Keratinocyte (primary cell): ENCODE measurements around the gene SMNDC1. TPM values are rescaled to one million over a fixed set of nuclear protein-coding genes. Genes with fewer than 3 reads are reported as not detected.

Experiments used
- DNase-seq: peaks from one replicate; pipeline ENCODE4 v3.0.0-alpha.2; 2011; ENCODE audit warnings: low read depth, missing footprints, low spot score
- FAIRE-seq: peaks from 2 replicates; lab custom pipeline; 2011; peaks lifted over from hg19 to GRCh38; lab: Jason Lieb, UNC
- H2AFZ ChIP-seq: 2 replicates; pipeline ENCODE4 v1.6.0; 2012; ENCODE audit warnings: low read length, control low read depth, inconsistent platforms; ENCODE audit not compliant: control insufficient read depth
- H3K27ac ChIP-seq: 2 replicates; pipeline ENCODE4 v1.5.1; 2011; ENCODE audit warnings: low read length; ENCODE audit not compliant: control insufficient read depth, insufficient read depth
- H3K27me3 ChIP-seq: 3 replicates; pipeline ENCODE4 v1.6.0; 2011; ENCODE audit warnings: low read length; ENCODE audit not compliant: control insufficient read depth, insufficient read depth; ENCODE audit errors: extremely low read depth
- H3K36me3 ChIP-seq, 2 experiments: 2 replicates in 1 of 2; 3 replicates in 1 of 2; pipeline ENCODE4 v1.5.1; 2011; ENCODE audit warnings: low read length in 2 of 2, mild to moderate bottlenecking in 1 of 2; ENCODE audit not compliant: control insufficient read depth in 2 of 2, insufficient read depth in 2 of 2; ENCODE audit errors: extremely low read depth in 1 of 2
- H3K4me1 ChIP-seq: 3 replicates; pipeline ENCODE4 v1.5.1; 2011; ENCODE audit warnings: low read length; ENCODE audit not compliant: control insufficient read depth, insufficient read depth; ENCODE audit errors: extremely low read depth
- H3K4me2 ChIP-seq: 3 replicates; pipeline ENCODE4 v1.6.0; 2011; ENCODE audit warnings: low read depth, low read length; ENCODE audit not compliant: control insufficient read depth, insufficient read depth; ENCODE audit errors: extremely low read depth
- H3K4me3 ChIP-seq, 3 experiments: fragments of 200-600 bp in 1 of 3; sonication (generic) in 1 of 3; 2 replicates in 2 of 3; 3 replicates in 1 of 3; pipeline ENCODE4 v1.5.1; 2011 to 2016; ENCODE audit warnings: low read length in 3 of 3, mild to moderate bottlenecking in 3 of 3, control low read depth in 2 of 3, inconsistent platforms in 1 of 3, low read depth in 1 of 3, mixed read lengths in 1 of 3, mixed run types in 1 of 3, moderate library complexity in 1 of 3; ENCODE audit not compliant: control insufficient read depth in 2 of 3, insufficient read depth in 2 of 3; ENCODE audit errors: extremely low read depth in 1 of 3
- H3K79me2 ChIP-seq: 2 replicates; pipeline ENCODE4 v1.6.0; 2012; ENCODE audit warnings: low read length; ENCODE audit not compliant: control insufficient read depth, insufficient read depth
- H3K9ac ChIP-seq: 3 replicates; pipeline ENCODE4 v1.6.0; 2011; ENCODE audit warnings: low read length; ENCODE audit not compliant: control insufficient read depth, insufficient read depth; ENCODE audit errors: extremely low read depth
- H3K9me1 ChIP-seq: 3 replicates; pipeline ENCODE4 v1.6.0; 2011; ENCODE audit warnings: low read length; ENCODE audit not compliant: control insufficient read depth, insufficient read depth; ENCODE audit errors: extremely low read depth
- H3K9me3 ChIP-seq: 2 replicates; pipeline ENCODE4 v1.5.1; 2012; ENCODE audit warnings: low read depth, low read length; ENCODE audit not compliant: control insufficient read depth
- H4K20me1 ChIP-seq: 3 replicates; pipeline ENCODE4 v1.6.0; 2011; ENCODE audit warnings: low read length; ENCODE audit not compliant: control insufficient read depth, insufficient read depth; ENCODE audit errors: extremely low read depth
- CTCF ChIP-seq, 3 experiments: IDR thresholded peaks in 1 of 3; conservative IDR thresholded peaks in 1 of 3; optimal IDR thresholded peaks in 1 of 3; 2 replicates in 2 of 3; 3 replicates in 1 of 3; pipeline versions ENCODE3 to v1.5.1; 2011; ENCODE audit warnings: low read length in 3 of 3, mild to moderate bottlenecking in 3 of 3, moderate library complexity in 2 of 3, control low read depth in 1 of 3, inconsistent platforms in 1 of 3; ENCODE audit not compliant: insufficient read depth in 2 of 3; ENCODE audit errors: extremely low read depth in 1 of 3
- EZH2 ChIP-seq: IDR thresholded peaks from one replicate; pipeline ENCODE4 v1.6.1; 2012; ENCODE audit warnings: inconsistent platforms, mild to moderate bottlenecking, low read length, moderate library complexity
- dilution Hi-C: fragments of 300-500 bp; cut with MboI; formaldehyde crosslinking; loops from one replicate; pipeline ENCODE4 v1.7.0; 2020; ENCODE audit warnings: low sequenced_read_pairs; ENCODE audit not compliant: extremely low pct_ligation_motif_present
- polyA plus RNA-seq, 5 experiments: library from polyadenylated mRNA; depleted of rRNA in 3 of 5; stranded (reverse) in 3 of 5; stranded (forward) in 1 of 5; unstranded in 1 of 5; fragments of >200 nt; gene quantifications; 1 replicate in 1 of 5; 2 replicates in 3 of 5; 3 replicates in 1 of 5; pipeline versions ENCODE4 v1.2.1 to v1.2.3, GENCODE V29; 2011 to 2012; ENCODE audit warnings: missing spikeins in 2 of 5, low read depth in 1 of 5, low replicate concordance in 1 of 5

SMNDC1 gene
- polyA plus RNA-seq, 1 donor (not counting 4 experiments of a cell fraction or from before 2014, with no cell fraction given) = 19.8 TPM

GRCh38 chr10:110330675-110331074, 26.0 kb upstream of the SMNDC1 start:
- Histone ChIP-seq H3K9me3 (peaks cover 7% of the 10 kb centered on the region), H3K9ac (no peak overlapping the region), H3K9me1 (no peaks in the 10 kb centered on the region), H3K4me3 (no peak overlapping the region), H3K36me3 (no peaks in the 10 kb centered on the region), H3K4me1 (peaks cover 24% of the 10 kb centered on the region), H3K79me2 (no peaks in the 10 kb centered on the region), H3K27ac (no peak overlapping the region), H3K4me2 (no peak overlapping the region), H2AFZ (no peak overlapping the region), H3K27me3 (no peaks in the 10 kb centered on the region), H4K20me1 (no peaks in the 10 kb centered on the region)
- dilution Hi-C loops = no loop called here
- FAIRE-seq (no peak), DNase-seq (no peak)
- TF ChIP-seq EZH2 = no peak
- no peak for TF ChIP-seq CTCF (optimal IDR thresholded peaks at IDR 0.05 in 1 of 3, IDR thresholded peaks at IDR 0.05 in 1 of 3, conservative IDR thresholded peaks at IDR 0.05 in 1 of 3; ENCODE audit: extremely low read depth in 1 of 3, insufficient read depth in 2 of 3, low read length in 3 of 3)

GRCh38 chr10:110327262-110327914, 22.7 kb upstream of the SMNDC1 start:
- no peak overlapping the region for H3K9ac ChIP-seq

More at GRCh38 chr10:110327262-110327914, 22.7 kb upstream of the SMNDC1 start:
- Histone ChIP-seq H3K4me3 (no peak overlapping the region), H3K9me1 (no peaks in the 10 kb centered on the region), H4K20me1 (no peaks in the 10 kb centered on the region), H3K4me1 (peaks cover 38% of the 10 kb centered on the region), H3K4me2 (peak overlapping the region; percentile 42), H3K36me3 (no peaks in the 10 kb centered on the region), H3K27me3 (no peaks in the 10 kb centered on the region), H3K79me2 (no peaks in the 10 kb centered on the region), H3K9me3 (peaks cover 7% of the 10 kb centered on the region), H3K27ac (no peak overlapping the region), H2AFZ (no peak overlapping the region)
- TF ChIP-seq CTCF (optimal IDR thresholded peaks at IDR 0.05 in 1 of 3, IDR thresholded peaks at IDR 0.05 in 1 of 3, conservative IDR thresholded peaks at IDR 0.05 in 1 of 3; ENCODE audit: extremely low read depth in 1 of 3, insufficient read depth in 2 of 3, low read length in 3 of 3) = no peak
- no peak for TF ChIP-seq EZH2
- no peak for FAIRE-seq
- dilution Hi-C loops = no loop called here
- no peak for DNase-seq
